NCI-H2029 treated with DMSO at 0.1 percent for 48 hours (cell line): ENCODE results near the gene ERBB4.
"Not testable (repeated sequence)": the region's sequence is repeated elsewhere in the genome, so short reads cannot be mapped to it uniquely, and the experiment has no call there.

Source experiments
- DNase-seq: peaks from one replicate; lab custom pipeline; 2025; lab: John Stamatoyannopoulos, UW

ERBB4 gene

GRCh38 chr2:211591426-211591825 is 947.2 kb downstream of the ERBB4 start:
- DNase-seq: no peak

- no peak for DNase-seq
Observed at GRCh38 chr2:211568439-211568838, 970.2 kb downstream of the ERBB4 start.

- DNase-seq: no peak
Observed at GRCh38 chr2:211564441-211564840, 974.2 kb downstream of the ERBB4 start.

- DNase-seq: no peak
Observed at GRCh38 chr2:211545582-211545981, 993.0 kb downstream of the ERBB4 start.

GRCh38 chr2:211534632-211535031 is 1004.0 kb downstream of the ERBB4 start:
- DNase-seq: no peak

- DNase-seq: not testable (repeated sequence)
Observed at GRCh38 chr2:211524248-211524647, 1014.4 kb downstream of the ERBB4 start.

GRCh38 chr2:211516537-211516936 is 1022.1 kb downstream of the ERBB4 start:
- no peak for DNase-seq

GRCh38 chr2:211514049-211514448 is 1024.6 kb downstream of the ERBB4 start:
- no peak for DNase-seq

- DNase-seq: no peak
Observed at GRCh38 chr2:211513446-211513845, 1025.2 kb downstream of the ERBB4 start.

GRCh38 chr2:211512806-211513205 is 1025.8 kb downstream of the ERBB4 start:
- DNase-seq: no peak

GRCh38 chr2:211503856-211504255 is 1034.7 kb downstream of the ERBB4 start:
- no peak for DNase-seq

- no peak for DNase-seq
Observed at GRCh38 chr2:211503198-211503597, 1035.4 kb downstream of the ERBB4 start.

- DNase-seq: no peak
Observed at GRCh38 chr2:211498551-211499205, 1039.9 kb downstream of the ERBB4 start.

GRCh38 chr2:211495339-211495738 is 1043.3 kb downstream of the ERBB4 start:
- DNase-seq: no peak

GRCh38 chr2:211494536-211494935 is 1044.1 kb downstream of the ERBB4 start:
- DNase-seq: no peak

GRCh38 chr2:211494085-211494484 is 1044.5 kb downstream of the ERBB4 start:
- no peak for DNase-seq

GRCh38 chr2:211487733-211488132 is 1050.9 kb downstream of the ERBB4 start:
- DNase-seq: no peak

- DNase-seq: no peak
Observed at GRCh38 chr2:211479536-211480150, 1059.0 kb downstream of the ERBB4 start.

- DNase-seq: no peak
Observed at GRCh38 chr2:211477537-211478275, 1060.9 kb downstream of the ERBB4 start.

GRCh38 chr2:211473116-211473515 is 1065.5 kb downstream of the ERBB4 start:
- DNase-seq: no peak

- no peak for DNase-seq
Observed at GRCh38 chr2:211469664-211470059, 1068.9 kb downstream of the ERBB4 start.

GRCh38 chr2:211468877-211469663 is 1069.5 kb downstream of the ERBB4 start:
- DNase-seq: no peak
